Prostate gland (tissue), 2 donors: ENCODE results near the gene CYB561D1. TPM values are rescaled to one million over a fixed set of nuclear protein-coding genes. Genes with fewer than 3 reads are reported as not detected.

ENCODE experiments used
- DNase-seq: peaks from one replicate; pipeline ENCODE4 v3.0.0-alpha.2; 2019; ENCODE audit warnings: low spot score
- H3K27ac ChIP-seq, 2 donors: fragments of 200-600 bp; sonication (generic); 2 replicates each; pipeline ENCODE4 v1.5.1; 2017 to 2019
- H3K27me3 ChIP-seq: fragments of 200-600 bp; sonication (generic); replicated peaks from 2 replicates; pipeline ENCODE4 v1.5.1; 2019; ENCODE audit not compliant: insufficient read depth
- H3K36me3 ChIP-seq, 2 donors: fragments of 200-600 bp; sonication (generic); 1 replicate in 1 of 2; 2 replicates in 1 of 2; pipeline versions ENCODE4 v1.5.1 to v1.8.1; 2017 to 2019
- H3K4me1 ChIP-seq: fragments of 200-600 bp; sonication (generic); replicated peaks from 2 replicates; pipeline ENCODE4 v1.5.1; 2019
- H3K4me3 ChIP-seq, 2 donors: fragments of 200-600 bp; sonication (generic); 2 replicates each; pipeline ENCODE4 v1.5.1; 2017 to 2019
- H3K9me3 ChIP-seq: fragments of 200-600 bp; sonication (generic); 2 replicates; pipeline ENCODE4 v1.5.1; 2017
- POLR2A ChIP-seq: fragments of 450-650 bp; IDR thresholded peaks from one replicate; pipeline ENCODE4 v1.6.1; 2016; ENCODE audit warnings: antibody characterized with exemption, mild to moderate bottlenecking
- POLR2AphosphoS5 ChIP-seq: sonication (generic); formaldehyde crosslinking; IDR thresholded peaks from one replicate; pipeline ENCODE4 v1.6.1; 2017; ENCODE audit warnings: antibody characterized with exemption
- whole genome bisulfite sequencing: methylation state at CpG from one replicate; pipeline ENCODE4 v1.1.5; 2018; 5-methylcytosine and 5-hydroxymethylcytosine counted together
- intact Hi-C: fragments of 100-400 bp; cut with DNase I; formaldehyde crosslinking; loops from one replicate; pipeline ENCODE4 v1.14.2; 2022
- total RNA-seq, 2 donors: library from RNA; depleted of rRNA; stranded (reverse); fragments of >200 nt; gene quantifications; one replicate each; pipeline ENCODE4 v1.1.0, GENCODE V29; 2016
- TF ChIP-seq, protein P1 (sequence below), 4 experiments: fragments of 200-600 bp in 2 of 4; fragments of 450-650 bp in 2 of 4; sonication (generic) in 2 of 4; IDR thresholded peaks; 1 replicate in 3 of 4; 2 replicates in 1 of 4; pipeline ENCODE4 v1.5.1; 2016 to 2019; ENCODE audit warnings: antibody characterized with exemption in 4 of 4, mild to moderate bottlenecking in 2 of 4, moderate library complexity in 2 of 4

Gene CYB561D1
- total RNA-seq, 2 donors from 2014 or later, result 12.0 to 12.3 TPM

DNA sequence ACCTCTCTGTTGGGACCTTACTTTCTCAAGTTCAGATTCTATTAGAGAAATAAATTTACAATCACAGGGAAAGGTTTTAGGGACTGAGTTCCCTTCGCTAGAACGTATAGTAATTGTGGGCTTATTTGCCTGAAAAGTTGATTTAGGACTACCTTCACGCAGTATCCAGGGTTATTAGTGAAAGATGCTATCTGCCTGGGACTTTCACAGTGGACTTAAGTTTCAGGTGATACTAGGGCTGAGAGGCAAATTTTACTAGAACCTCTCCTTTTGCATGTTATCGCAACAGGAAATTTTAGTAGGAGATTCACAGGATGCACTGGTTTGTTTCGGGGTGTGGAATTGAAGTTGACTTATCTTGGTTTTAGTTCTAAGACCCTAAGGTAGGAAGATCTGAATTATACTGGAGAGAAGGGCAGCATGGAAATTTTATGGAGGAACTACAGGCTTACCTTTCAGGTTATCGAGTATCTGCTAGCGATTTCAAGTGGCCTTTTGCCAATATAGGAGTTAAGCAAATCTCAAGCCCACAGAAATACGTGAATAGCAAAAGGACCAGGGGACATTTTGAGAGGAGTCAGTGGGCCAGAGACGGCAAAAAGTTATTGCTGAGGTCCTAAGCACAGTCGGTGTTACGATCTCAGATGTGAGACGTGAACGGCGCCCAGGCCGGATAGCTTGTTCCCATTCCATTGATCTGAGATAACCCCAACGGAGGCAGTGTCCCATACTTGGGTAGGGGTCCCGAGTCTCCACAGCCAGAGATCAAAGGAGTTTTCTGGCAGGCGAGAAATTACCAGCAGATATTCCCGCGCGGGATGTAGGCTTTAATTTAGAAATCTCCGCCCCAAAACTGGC, 53.8 kb downstream of the CYB561D1 start:
- H3K27me3 ChIP-seq, result no peaks in the 10 kb centered on the region
- H3K36me3 ChIP-seq, result no peaks in the 10 kb centered on the region
- peak overlapping the region; percentile 71 to 76 for H3K4me3 ChIP-seq
- peak overlapping the region; percentile 95 to 96 for H3K27ac ChIP-seq
- WGBS, result 8% methylated on average over 22 of the region's 22 CpGs
- TF ChIP-seq POLR2A (no peak), POLR2AphosphoS5 (no peak)
- TF ChIP-seq, protein P1, sequence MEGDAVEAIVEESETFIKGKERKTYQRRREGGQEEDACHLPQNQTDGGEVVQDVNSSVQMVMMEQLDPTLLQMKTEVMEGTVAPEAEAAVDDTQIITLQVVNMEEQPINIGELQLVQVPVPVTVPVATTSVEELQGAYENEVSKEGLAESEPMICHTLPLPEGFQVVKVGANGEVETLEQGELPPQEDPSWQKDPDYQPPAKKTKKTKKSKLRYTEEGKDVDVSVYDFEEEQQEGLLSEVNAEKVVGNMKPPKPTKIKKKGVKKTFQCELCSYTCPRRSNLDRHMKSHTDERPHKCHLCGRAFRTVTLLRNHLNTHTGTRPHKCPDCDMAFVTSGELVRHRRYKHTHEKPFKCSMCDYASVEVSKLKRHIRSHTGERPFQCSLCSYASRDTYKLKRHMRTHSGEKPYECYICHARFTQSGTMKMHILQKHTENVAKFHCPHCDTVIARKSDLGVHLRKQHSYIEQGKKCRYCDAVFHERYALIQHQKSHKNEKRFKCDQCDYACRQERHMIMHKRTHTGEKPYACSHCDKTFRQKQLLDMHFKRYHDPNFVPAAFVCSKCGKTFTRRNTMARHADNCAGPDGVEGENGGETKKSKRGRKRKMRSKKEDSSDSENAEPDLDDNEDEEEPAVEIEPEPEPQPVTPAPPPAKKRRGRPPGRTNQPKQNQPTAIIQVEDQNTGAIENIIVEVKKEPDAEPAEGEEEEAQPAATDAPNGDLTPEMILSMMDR (IDR thresholded peaks at IDR 0.05), result no peak
- intact Hi-C loops, result loop anchor here (2.0 to 5.0 kb wide), 3 partner anchors 85 to 437 kb away; partner anchors contain the start of gene AHCYL1
- no peaks in the 10 kb centered on the region for H3K9me3 ChIP-seq
- DNase-seq, result peak; percentile 29
- no peaks in the 10 kb centered on the region for H3K4me1 ChIP-seq

DNA sequence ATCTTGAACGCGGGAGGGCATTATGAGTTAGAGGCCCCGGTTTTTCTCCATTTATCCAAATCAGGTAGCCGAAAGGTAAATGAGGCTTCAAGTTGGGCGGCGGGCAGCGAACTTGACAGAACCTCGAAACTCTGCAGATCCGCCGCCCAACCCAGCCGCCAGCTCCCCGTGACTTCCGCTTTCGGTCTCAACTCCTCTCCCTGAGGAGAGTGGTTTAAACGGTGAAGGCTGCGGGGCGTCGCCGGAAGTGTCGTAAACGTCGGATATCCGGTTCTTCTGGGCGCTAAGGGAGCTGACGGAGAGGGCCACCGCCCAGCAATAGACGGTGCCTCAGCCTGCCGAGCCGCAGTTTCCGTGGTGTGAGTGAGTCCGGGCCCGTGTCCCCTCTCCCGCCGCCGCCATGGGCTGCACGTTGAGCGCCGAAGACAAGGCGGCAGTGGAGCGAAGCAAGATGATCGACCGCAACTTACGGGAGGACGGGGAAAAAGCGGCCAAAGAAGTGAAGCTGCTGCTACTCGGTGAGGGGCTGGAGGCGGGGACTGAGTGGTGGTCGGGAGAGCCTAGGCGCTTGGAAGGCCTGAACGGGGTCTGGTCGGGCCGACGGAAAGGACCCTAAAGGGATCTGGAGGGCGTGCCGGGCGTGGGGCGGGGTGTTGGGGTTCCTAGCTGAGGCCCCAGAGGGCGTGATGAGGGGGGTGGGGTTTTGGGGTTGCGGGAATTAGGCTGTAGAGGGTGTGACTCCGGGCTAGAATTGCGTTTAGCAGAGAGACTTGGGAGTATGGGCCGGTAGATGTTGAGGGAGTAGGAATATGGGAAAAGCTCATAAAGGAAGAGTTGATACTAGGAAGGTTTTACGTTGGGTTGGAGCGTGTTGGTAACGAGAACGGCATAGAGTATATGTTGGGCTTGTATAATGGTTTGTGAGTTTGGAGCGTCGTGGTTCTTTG, 54.7 kb downstream of the CYB561D1 start, which contains the start of gene GNAI3:
GNAI3 (plus strand) TSS at position 295 of the 947 bp plus-strand sequence; CDS start at position 401, 106 bp downstream.
- no peaks in the 10 kb centered on the region for H3K9me3 ChIP-seq
- peak within 1 kb of the TSS; percentile 71 to 76 for H3K4me3 ChIP-seq
- H3K27me3 ChIP-seq, result no peaks in the 10 kb centered on the region
- intact Hi-C loops, result loop anchor here (5.0 kb wide), 1 partner anchor 84 kb away; no protein-coding TSS in a partner anchor
- WGBS, result under 1% methylated on average over 65 of the region's 68 CpGs
- peak; percentile 99 for TF ChIP-seq POLR2AphosphoS5
- TF ChIP-seq POLR2A, result peak; percentile 99
- TF ChIP-seq, protein P1 (IDR thresholded peaks at IDR 0.05), result peak in 1 of 4 experiments; percentile 11
- no peaks in the 10 kb centered on the region for H3K36me3 ChIP-seq
- peak within 1 kb of the TSS; percentile 95 to 96 for H3K27ac ChIP-seq
- no peaks in the 10 kb centered on the region for H3K4me1 ChIP-seq
- DNase-seq, result peak; percentile 97

Other genes with a start within 250 kb of the CYB561D1 start
- gene CELSR2, start 244.6 kb upstream of the CYB561D1 start, total RNA-seq, result 100 to 1,000 TPM in 1 of 2 donors, 10 to 100 TPM in 1; 18.8 to 118 TPM
- gene PSRC1, start 210.9 kb upstream of the CYB561D1 start, total RNA-seq, result 10 to 100 TPM in 1 of 2 donors, 1 to 10 TPM in 1; 9.1 to 40.0 TPM
- gene MYBPHL, start 187.1 kb upstream of the CYB561D1 start, total RNA-seq, result not detected
- 100 to 1,000 TPM in 1 of 2 donors, 10 to 100 TPM in 1; 34.0 to 164 TPM for gene SORT1, start 96.2 kb upstream of the CYB561D1 start, total RNA-seq
- gene PSMA5, start 67.6 kb upstream of the CYB561D1 start, total RNA-seq, result 10 to 100 TPM; 24.6 to 31.8 TPM
- 10 to 100 TPM in 1 of 2 donors, 1 to 10 TPM in 1; 1.3 to 48.1 TPM for gene SYPL2, start 27.5 kb upstream of the CYB561D1 start, total RNA-seq
- 10 to 100 TPM in 1 of 2 donors, 1 to 10 TPM in 1; 3.0 to 29.4 TPM for gene ATXN7L2, start 10.2 kb upstream of the CYB561D1 start, total RNA-seq
- 10 to 100 TPM in 1 of 2 donors, 1 to 10 TPM in 1; 9.5 to 13.2 TPM for gene AMIGO1, start 15.6 kb downstream of the CYB561D1 start, total RNA-seq
- 1 to 10 TPM in 1 of 2 donors, not detected in 1; 1.2 TPM for gene GPR61, start 45.8 kb downstream of the CYB561D1 start, total RNA-seq
- 1 to 10 TPM; 5.1 to 5.4 TPM for gene GNAI3, start 54.5 kb downstream of the CYB561D1 start, total RNA-seq
- not detected for gene GNAT2, start 125.5 kb downstream of the CYB561D1 start, total RNA-seq
- 10 to 100 TPM; 40.1 to 72.3 TPM for gene AMPD2, start 125.7 kb downstream of the CYB561D1 start, total RNA-seq
- gene GSTM4, start 162.0 kb downstream of the CYB561D1 start, total RNA-seq, result 10 to 100 TPM; 26.8 to 56.5 TPM
- 10 to 100 TPM; 47.5 to 79.5 TPM for gene GSTM2, start 174.0 kb downstream of the CYB561D1 start, total RNA-seq
- gene GSTM1, start 193.7 kb downstream of the CYB561D1 start, total RNA-seq, result not detected
- 10 to 100 TPM in 1 of 2 donors, 1 to 10 TPM in 1; 4.2 to 12.3 TPM for gene GSTM5, start 218.2 kb downstream of the CYB561D1 start, total RNA-seq
- gene GSTM3, start 246.9 kb downstream of the CYB561D1 start, total RNA-seq, result 100 to 1,000 TPM; 103 to 383 TPM